Activated CD8-positive, alpha-beta memory T cell treated with anti-CD3 and anti-CD28 coated beads, Interleukin-2, amount 50 U/mL, for 1 hour (primary cell): ENCODE measurements around the gene DCUN1D2.

Experiments used
- DNase-seq: peaks from one replicate; pipeline ENCODE4 v3.0.0-alpha.2; 2020; ENCODE audit errors: extremely low read depth

The DCUN1D2 gene

DNA sequence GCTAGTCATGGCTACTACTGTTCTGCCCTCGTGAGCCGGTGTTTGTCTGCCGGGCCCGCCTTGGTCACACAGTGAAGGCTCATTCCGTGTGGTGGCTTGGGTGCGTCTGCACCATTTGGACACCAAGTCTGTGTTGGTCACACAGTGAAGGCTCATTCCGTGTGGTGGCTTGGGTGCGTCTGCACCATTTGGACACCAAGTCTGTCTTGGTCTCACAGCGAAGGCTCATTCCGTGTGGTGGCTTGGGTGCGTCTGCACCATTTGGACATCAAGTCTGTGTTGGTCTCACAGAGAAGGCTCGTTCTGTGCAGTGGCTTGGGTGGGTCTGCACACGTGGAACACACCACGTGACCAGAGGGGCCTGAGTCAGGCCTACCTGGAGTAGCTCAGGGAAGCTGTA is 29.0 kb upstream of the DCUN1D2 start:
- no peak for DNase-seq

DNA sequence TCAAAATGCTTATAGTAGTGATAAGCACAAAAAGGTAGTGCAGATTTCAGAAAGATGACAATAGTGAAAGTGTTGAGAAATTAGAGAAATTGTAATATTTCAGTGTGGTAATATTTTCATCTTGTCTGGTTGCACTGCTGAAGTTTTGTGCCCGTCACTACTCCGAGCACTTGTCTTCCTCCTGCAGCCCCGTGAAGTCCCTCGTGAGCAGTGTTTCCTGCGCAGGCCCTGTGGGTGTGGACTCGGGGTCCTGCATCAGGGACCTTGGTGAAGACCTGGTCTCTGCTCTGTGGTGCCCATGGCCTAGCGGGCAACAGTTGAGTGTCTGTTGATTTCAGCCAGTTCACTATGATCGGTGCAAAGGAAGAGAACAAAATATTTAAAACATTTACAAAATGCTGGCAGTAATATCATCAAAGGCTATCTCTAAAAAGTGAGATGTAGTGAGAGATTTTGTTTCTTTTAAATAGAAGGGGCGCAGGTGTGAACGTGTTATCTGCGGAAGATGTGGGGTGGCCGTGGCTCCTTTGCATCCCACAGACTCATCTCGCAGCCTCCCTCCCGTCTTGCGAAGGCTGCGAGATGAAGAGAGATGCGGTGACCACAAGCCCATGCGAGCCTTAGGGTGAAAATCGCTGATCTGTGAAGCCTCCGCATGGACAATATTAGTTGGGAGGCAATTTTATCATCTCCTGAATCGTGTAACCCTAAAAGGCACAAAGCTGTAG is 27.7 kb upstream of the DCUN1D2 start:
- no peak for DNase-seq

DNA sequence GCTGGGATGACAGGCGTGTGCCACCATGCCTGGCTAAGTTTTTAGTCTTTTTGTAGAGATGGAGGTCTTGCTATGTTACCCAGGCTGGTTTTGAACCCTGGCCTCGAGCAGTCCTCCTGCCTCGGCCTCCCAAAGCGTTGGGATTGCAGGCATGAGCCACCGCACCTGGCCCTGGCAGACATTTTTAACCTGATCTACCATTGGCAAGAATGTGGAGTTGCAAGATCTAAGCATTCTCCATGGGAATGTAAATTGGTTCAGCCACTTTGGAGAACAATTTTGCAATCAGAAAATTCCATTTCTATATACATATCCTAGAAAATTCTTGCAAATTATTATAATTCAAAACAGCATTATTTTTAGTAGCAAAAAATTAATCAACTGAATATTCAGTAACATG is 24.3 kb upstream of the DCUN1D2 start:
- DNase-seq = no peak

DNA sequence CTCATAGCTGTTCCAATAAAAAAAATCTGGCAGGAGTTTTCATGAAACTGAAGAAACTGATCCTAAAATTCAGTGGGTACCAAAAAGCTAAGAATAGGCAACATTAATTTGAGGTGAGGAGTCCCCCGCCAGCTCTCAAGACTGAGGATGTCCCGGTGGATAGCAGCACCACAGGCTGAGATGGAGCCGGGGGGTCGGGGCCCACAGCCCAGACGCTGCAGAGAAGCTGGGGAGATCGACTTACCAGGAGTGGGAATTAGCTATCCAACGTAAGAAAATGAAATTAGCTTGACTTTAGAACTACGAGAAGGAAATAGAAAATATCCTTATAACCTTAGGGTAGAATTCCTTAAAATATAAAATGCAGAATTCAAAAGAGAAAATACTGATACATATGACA is 23.2 kb upstream of the DCUN1D2 start:
- no peak for DNase-seq

DNA sequence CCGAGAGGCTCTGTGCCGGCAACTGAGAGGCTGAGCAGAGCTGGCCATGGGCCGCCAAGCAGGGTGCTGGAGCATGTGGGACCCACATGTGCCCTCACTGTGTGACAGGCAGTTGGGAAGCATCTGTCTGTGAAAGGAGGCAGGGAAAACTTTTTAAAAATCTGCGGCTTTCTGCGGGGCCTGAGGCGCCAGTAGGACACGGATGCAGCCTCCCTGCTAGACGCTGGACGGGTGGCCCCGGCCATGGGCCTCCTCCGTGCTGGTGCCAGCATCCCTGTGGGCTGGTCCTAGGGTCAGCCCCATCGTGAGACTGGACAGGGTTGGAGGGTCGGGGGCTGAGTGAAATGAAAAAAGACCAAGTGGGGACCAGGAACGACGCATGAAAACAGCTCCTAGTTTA is 20.9 kb upstream of the DCUN1D2 start:
- no peak for DNase-seq

DNA sequence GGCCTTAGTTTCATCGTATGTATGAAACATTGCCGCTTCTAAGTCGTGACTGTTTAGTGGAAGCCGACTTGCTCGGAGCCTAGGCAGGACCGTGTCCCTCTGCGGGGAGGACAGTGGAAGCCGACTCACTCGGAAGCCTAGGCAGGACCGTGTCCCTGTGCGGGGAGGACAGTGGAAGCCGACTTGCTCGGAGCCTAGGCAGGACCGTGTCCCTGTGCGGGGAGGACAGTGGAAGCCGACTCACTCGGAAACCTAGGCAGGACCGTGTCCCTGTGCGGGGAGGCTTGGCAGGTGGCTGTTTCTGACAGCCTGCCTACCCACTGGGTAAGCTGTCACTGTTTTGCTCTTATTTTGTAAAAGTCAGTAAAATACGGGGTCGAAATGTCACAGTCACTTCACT is 20.4 kb upstream of the DCUN1D2 start:
- DNase-seq = no peak

DNA sequence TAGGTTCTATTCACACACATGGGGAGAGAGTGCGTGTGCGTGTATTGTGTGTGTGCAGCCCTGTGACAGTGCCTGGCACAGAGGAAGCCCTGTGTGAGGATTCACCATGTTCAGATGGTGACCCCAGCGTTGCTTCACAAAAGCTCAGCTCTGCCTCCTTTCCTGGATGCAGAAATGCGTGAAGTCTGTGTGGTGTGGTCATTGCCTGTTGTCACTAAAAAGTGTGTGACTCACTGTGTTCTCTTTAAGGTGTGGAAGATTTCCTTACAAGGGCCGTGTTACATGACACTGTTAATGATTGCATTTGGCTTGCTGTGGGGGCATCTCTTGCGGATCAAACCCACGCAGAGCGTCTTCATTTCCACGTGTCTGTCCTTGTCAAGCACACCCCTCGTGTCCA is 19.5 kb upstream of the DCUN1D2 start:
- no peak for DNase-seq

DNA sequence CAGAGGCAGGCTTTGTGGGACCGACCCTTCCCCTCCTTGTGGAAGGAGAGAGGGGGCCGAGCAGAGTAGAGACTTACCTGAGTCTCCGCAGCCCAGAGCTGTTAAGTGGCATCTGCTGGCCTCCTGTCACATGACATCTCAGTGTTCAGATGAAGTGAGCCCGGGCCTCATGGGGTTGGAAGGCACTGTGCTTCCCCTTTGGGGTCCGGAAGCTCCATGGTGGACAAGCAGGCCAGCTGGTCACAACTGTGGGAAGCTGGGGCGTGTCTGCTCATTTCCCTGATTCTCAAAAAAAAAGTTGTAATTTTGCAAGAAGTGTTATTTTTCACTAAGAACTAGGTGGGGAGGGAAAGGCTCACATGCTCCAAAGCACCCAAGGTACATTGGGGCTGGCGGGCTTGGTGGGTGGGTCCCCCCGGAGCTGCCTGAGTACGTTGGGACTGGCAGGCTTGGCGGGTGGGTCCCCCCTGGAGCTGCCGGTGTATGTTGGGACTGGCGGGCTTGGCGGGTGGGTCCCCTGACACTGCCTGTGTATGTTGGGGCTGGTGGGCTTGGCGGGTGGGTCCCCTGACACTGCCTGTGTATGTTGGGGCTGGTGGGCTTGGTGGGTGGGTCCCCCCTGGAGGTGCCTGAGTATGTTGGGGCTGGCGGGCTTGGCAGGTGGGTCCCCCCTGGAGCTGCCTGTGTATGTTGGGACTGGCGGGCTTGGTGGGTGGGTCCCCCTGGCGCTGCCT is 18.2 kb upstream of the DCUN1D2 start:
- DNase-seq = no peak

DNA sequence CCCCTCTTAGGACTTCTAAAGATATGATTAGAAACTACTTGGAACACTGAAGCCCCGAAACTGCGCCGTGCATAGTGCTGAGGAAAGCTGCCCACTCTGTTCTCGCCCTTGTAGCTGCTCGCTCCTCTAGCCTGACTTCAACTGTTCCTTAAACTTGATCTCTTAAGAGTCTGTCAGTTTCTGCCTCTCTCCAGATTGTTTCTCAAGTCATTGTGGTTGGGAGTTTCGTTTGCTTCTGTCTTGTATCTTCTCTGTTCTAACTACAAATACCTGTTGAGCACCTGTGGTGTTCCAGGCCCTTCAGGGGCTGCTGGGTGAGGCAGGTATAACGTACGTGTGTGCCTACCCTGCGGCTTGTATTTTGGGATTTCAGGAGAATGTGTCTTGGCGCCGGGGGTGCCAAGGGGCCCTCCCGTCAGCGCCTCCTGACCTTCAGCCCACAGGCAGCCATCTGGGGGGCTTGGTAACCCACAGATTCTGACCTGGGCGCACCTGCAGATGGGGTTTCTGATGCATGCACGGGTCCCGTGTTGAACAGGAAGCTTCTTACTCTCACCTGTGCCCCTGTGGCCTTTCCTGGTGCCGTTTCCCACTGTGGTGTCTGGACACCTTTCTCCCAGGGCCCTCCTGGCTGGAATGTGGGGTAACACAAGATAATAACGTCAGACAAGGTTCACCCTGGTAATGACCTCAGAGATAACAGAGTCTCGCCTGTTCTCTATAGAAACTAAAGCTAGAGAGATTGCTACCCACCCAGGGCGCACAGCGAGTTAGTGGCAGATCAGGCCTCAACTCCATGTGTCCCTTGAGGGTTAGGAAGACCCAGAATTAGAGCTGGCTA is 17.2 kb upstream of the DCUN1D2 start:
- no peak for DNase-seq

DNA sequence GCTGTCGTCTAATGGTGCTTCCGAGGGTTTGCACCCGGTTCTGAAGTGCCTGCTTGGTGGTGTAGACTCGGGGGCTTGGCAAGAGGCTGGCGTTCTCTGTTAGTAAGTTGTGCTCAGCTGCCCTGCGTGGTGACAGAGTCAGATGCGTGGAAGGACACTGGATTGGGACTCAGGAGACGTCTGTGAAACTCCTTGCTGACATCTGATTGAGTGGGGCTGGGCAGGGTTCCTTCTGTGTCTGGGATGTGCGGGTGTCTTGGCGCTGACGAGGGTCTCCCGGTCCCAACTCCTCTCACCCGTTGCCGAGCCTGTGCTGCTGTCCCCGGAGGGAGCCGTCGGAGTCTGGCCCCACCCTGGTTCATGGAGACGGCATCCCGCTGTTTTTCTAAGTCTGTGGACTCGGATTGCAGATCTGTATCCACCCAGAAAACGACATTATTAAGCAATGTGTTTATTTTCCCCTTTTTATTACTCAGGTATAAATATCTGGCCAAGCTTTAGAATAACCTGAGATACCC is 16.4 kb upstream of the DCUN1D2 start:
- DNase-seq = no peak

DNA sequence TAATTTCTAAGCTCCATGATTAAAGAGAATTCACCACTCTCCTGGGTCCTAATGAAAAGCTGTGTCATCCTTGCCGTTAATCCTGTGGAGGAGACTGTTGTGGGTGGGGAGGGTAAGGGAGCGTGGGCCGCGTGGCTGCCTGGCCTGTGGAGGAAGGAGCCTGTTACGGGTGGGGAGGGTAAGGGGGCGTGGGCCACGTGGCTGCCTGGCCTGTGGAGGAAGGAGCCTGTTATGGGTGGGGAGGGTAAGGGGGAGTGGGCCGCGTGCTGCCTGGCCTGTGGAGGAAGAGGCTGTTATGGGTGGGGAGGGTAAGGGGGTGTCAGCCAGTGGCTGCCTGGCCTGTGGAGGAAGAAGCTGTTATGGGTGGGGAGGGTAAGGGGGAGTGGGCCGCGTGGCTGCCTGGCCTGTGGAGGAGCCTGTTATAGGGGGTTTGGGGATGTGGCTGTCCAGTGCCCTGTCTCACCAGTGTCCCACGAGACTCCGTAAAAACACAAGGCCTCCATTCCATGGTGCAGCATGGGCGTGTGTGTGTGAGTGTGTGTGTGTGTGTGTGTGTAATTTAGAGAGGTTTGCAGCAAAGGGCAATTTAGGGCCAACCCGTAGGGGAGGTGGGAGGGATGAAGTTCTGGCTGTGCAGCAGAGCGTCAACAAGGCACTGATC is 15.6 kb upstream of the DCUN1D2 start:
- no peak for DNase-seq

DNA sequence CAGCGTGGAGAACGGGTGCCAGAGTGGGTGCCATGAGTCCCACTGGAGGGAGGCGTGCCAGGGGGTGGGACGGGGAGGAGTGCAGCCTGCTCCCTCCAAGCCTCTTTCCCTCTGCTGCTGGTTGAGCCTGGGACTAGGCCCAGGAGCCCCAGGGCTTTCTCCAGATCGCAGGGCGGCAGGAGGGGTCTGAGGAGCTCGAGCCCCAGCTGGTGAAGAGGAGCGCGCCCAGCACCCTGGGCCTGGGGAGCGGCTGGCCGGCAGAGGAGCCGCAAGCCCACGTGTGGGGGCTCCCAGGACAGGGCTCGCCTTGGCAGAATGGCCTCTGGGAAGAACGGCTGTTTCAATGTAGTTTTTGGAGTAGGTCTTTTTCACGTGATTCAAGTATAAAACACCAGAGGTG is 12.2 kb upstream of the DCUN1D2 start:
- DNase-seq = no peak

DNA sequence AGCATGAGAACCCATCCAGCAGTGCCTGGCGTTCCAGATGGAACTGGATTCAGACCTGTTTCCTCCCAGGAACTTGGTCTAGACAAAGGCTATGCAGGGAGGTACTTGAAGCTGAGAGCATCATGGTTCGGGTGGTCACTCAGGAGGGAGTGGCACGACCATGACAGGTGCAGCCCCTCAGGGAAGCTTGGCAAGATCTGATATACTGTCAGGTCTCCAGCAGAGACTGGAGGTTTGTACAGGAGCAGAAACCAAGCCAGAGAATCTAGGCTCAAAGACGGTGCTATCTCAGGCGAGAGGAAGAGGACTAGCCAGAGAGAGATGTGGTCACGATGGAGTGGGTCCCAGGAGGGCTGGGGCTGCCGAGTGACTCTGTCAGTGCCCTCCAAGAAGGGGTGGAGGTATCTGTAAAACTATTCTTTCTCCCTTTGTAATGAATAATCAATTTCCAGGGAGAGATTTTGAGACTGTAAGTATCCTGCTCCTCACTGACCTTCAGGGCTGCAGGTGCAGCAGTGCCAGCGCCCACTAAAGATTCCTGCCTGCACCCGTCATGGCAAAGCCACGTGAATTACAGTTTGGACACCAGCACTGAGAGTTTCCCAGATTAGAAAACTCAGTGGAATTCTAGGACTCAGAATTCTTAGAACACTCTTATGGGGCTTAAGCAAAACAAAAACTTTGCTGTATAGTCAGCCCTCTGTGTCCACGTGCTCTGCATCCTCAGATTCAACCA is 10.2 kb upstream of the DCUN1D2 start:
- DNase-seq = no peak

DNA sequence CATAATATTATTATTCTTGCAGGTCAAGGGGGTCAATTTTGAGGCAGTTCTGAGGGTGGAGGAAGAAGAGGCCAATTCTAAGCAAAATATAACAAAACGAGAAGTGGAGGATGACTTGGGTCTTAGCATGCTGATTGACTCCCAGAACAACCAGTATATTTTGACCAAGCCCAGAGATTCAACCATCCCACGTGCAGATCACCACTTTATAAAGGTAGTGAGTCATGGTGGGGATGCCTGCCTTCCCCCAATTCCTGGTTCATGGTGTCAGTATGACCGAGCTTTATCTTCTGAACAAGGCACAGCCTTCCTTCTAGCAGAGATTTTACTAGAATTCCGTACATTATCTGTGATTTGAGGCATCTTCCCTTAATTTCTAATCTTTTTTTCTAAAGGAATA is 9.4 kb upstream of the DCUN1D2 start:
- no peak for DNase-seq

DNA sequence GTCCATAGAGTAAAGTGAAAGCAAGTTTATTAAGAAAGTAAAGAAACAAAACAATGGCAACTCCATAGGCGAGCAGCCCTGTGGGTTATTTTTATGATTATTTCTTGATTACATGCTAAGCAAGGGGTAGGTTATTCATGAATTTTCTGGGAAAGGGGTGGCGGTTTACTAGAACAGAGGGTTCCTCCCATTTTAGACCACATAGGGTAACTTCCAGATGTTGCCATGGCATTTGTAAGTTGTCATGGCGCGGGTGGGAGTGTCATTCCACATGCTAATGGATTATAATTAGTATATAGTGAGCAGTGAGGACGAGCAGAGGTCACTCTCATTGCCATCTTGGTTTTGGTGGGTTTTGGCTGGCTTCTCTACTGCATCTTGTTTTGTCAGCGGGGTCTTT is 8.4 kb upstream of the DCUN1D2 start:
- no peak for DNase-seq

DNA sequence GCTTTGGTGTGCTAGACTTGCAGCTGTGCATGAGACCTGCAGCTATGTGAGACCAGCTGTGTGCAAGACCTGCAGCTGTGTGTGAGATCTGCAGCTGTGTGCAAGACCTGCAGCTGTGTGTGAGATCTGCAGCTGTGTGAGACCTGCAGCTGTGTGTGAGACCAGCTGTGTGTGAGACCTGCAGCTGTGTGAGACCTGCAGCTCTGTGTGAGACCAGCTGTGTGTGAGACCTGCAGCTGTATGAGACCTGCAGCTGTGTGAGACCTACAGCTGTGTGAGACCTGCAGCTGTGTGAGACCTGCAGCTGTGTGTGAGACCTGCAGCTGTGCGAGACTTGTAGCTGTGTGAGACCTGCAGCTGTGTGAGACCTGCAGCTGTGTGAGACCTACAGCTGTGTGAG is 6.7 kb upstream of the DCUN1D2 start:
- DNase-seq = no peak

DNA sequence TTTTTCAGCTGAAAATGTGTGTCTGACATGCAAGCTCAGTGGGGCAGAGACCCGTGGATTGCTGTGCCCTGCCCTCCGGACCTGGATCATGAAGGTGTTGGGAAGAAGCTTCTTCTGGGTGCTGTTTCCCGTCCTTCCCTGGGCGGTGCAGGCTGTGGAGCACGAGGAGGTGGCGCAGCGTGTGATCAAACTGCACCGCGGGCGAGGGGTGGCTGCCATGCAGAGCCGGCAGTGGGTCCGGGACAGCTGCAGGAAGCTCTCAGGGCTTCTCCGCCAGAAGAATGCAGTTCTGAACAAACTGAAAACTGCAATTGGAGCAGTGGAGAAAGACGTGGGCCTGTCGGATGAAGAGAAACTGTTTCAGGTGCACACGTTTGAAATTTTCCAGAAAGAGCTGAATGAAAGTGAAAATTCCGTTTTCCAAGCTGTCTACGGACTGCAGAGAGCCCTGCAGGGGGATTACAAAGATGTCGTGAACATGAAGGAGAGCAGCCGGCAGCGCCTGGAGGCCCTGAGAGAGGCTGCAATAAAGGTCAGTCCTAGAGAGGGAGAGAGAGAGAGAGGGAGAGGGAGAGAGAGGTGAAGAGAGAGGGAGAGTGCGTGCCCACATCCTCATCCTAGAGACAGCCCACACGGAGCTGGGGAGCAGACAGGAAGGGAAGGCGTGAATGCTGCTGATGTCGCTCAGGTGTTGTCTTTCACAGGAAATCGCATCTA is 5.1 kb upstream of the DCUN1D2 start:
- no peak for DNase-seq

DNA sequence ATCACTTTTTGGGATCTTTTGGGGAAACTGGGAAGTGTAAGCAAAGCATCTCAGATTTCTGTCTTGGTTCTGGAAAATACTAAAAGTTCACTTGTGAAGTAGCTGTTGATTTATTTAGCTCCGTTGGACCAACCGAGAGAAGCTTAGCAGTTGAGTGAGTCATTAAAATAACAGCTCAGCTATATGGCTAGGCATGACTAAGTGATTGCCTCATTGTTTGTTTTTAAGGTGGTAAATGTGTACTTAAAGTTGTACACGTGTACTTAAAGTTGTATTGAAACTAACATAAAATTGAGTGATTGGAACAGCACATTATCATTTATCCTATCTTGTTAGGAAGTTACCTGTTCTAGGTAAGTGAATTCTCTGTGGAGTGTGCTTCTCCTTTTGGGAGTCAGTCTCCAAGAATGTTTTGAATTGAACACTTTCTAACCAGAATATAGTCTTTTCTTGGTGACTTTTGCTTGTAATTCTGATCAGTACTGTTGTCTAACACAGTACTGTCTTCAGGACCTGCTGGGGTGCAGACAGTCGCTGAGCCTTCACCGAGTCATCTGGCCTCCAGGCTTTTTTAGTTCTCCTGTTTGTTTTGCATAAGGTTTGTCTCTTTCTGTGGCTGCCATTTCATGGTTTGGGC is 2.9 kb upstream of the DCUN1D2 start:
- no peak for DNase-seq

DNA sequence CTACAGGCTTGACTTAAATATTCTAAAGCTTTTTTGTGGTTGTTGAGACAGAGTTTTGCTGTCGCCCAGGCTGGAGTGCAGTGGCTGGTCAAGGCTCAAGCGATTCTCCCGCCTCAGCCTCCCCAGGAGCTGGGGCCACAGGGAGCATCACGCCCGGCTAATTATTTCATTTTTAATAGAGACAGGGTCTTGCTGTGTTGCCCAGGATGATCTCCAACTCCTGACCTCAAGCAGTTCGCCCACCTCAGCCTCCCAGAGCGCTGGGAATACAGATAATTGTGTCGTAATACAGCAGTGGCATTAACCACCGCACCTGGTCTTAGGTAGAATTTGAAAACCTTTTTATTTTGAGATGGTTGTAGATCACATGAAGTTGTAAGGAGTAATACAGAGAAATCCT is 1.5 kb upstream of the DCUN1D2 start:
- no peak for DNase-seq

DNA sequence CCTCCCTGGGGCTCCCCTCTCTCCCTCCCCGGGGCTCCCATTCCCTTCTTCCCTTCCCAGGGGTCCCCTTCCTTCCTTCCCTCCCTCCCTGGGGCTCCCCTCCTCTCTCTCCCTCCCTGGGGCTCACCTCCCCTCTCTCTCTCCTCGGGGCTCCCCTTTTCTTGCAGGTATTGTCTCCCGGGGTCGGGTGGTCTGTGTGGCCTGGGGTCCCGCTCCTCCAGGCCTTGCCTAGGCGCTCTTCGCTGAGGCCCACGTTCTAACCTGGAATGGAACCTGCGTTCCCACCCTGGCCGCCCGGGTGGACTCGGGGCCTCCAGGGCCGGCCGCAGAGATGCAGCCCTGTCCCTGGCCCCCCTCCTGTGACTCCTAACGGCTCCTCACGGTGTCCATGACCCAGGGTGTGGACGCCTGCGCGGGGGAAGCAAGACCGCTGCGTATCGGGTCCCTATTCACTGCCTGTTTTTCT is 940 bp upstream of the DCUN1D2 start:
- no peak for DNase-seq
